Amygdala (tissue), 56 donors: ENCODE results near the gene USP17L28.
"Not testable (repeated sequence)": the region's sequence is repeated elsewhere in the genome, so short reads cannot be mapped to it uniquely, and the experiment has no call there.

Source experiments
- DNase-seq, 56 donors: peaks; one replicate each; lab custom pipeline; 2025; lab: John Stamatoyannopoulos, UW

The USP17L28 gene

GRCh38 chr4:9348593-9348992 is at the start of gene USP17L28:
TSS of gene USP17L28 (plus strand) at chr4:9348893. CDS start at chr4:9348893, 0 bp downstream.
- DNase-seq, result not testable (repeated sequence)

GRCh38 chr4:9324191-9324590 is 24.5 kb upstream of the USP17L28 start:
- DNase-seq, result not testable (repeated sequence)

GRCh38 chr4:9324865-9325264 is 23.8 kb upstream of the USP17L28 start, which contains the start of gene USP17L24:
TSS of gene USP17L24 (plus strand) at chr4:9325165. CDS start at chr4:9325165, 0 bp downstream.
- not testable (repeated sequence) for DNase-seq

GRCh38 chr4:9329611-9330010 is 19.1 kb upstream of the USP17L28 start, which contains the start of gene USP17L25:
TSS of gene USP17L25 (plus strand) at chr4:9329911. CDS start at chr4:9329911, 0 bp downstream.
- DNase-seq, result not testable (repeated sequence)

GRCh38 chr4:9334358-9334757 is 14.3 kb upstream of the USP17L28 start, which contains the start of gene USP17L26:
TSS of gene USP17L26 (plus strand) at chr4:9334658. CDS start at chr4:9334658, 0 bp downstream.
- not testable (repeated sequence) for DNase-seq

- DNase-seq, result not testable (repeated sequence)
Observed at GRCh38 chr4:9339103-9339502, 9.6 kb upstream of the USP17L28 start, which contains the start of gene USP17L5. TSS of gene USP17L5 (plus strand) at chr4:9339403. CDS start at chr4:9339403, 0 bp downstream.

- not testable (repeated sequence) for DNase-seq
Observed at GRCh38 chr4:9343848-9344247, 4.8 kb upstream of the USP17L28 start, which contains the start of gene USP17L27. TSS of gene USP17L27 (plus strand) at chr4:9344148. CDS start at chr4:9344148, 0 bp downstream.

- DNase-seq, result not testable (repeated sequence)
Observed at GRCh38 chr4:9350866-9351265, 2.2 kb downstream of the USP17L28 start.

- DNase-seq, result not testable (repeated sequence)
Observed at GRCh38 chr4:9353338-9353737, 4.6 kb downstream of the USP17L28 start, which contains the start of gene USP17L29. TSS of gene USP17L29 (plus strand) at chr4:9353638. CDS start at chr4:9353638, 0 bp downstream.

- not testable (repeated sequence) for DNase-seq
Observed at GRCh38 chr4:9362829-9363228, 14.1 kb downstream of the USP17L28 start, which contains the start of gene USP17L30. TSS of gene USP17L30 (plus strand) at chr4:9363129. CDS start at chr4:9363129, 0 bp downstream.

- DNase-seq, result not testable (repeated sequence)
Observed at GRCh38 chr4:9379881-9380280, 31.2 kb downstream of the USP17L28 start.

GRCh38 chr4:9381012-9381534 is 32.4 kb downstream of the USP17L28 start:
- peak in 6 of 56 donors; percentile 1 to 60 (median 14) for DNase-seq

GRCh38 chr4:9384126-9384525 is 35.4 kb downstream of the USP17L28 start:
- no peak for DNase-seq

- DNase-seq, result not testable (repeated sequence)
Observed at GRCh38 chr4:9389001-9389400, 40.3 kb downstream of the USP17L28 start.
